Fibroblast of villous mesenchyme (primary cell): ENCODE data around the gene NMRAL1. TPM values are rescaled to one million over a fixed set of nuclear protein-coding genes. Genes with fewer than 3 reads are reported as not detected.

Experiments used
- DNase-seq: peaks from one replicate; pipeline ENCODE4 v3.0.0-alpha.2; 2010; ENCODE audit warnings: low read depth
- H3K4me3 ChIP-seq: 2 replicates; pipeline ENCODE4 v1.5.1; 2011; ENCODE audit warnings: low read depth, mild to moderate bottlenecking, low read length
- total RNA-seq: library from RNA; depleted of rRNA; stranded (reverse); fragments of >200 nt; gene quantifications from 2 replicates; pipeline ENCODE4 v1.2.3, GENCODE V29; 2012
- TF ChIP-seq, protein P1 (sequence below): IDR thresholded peaks from 2 replicates; pipeline ENCODE4 v1.5.1; 2012; ENCODE audit warnings: low read depth, mild to moderate bottlenecking, low read length; ENCODE audit not compliant: insufficient read depth

Gene NMRAL1
- total RNA-seq, 1 donor, result 54.4 TPM

DNA sequence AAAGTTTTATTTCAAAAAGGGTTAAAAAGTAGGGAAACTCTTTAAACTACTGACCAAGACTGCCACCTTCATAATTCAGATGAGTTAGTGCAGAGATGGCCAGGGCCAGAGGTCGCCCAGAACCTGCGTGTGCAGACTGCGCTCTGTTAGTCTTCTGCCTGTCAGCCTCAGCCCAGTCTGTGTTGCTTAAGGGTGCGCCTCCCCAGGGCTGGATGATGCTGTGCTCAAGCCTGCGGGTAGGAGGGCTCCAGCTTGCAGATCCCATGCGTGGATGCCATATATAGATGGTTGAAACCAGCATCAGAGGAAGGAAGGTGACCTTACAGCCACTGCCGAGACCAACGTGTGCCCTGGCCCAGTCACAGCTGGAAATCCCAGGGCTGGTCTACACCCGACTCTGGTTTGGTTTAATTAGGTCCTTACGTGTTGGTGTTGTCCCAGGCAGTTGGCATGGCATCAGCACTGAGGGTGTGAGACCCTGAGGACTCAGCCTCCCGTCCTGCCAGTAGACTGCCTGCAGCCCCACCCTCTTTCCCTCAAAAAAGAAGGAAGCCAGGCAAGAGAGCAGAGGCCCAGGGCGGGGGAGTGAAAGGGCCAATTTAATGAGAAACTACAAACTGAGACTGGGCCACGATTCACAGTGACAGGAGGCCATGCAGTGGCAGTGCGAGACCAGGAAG, 36.5 kb upstream of the NMRAL1 start:
- no peak for DNase-seq
- no peak overlapping the region for H3K4me3 ChIP-seq
- TF ChIP-seq, protein P1, sequence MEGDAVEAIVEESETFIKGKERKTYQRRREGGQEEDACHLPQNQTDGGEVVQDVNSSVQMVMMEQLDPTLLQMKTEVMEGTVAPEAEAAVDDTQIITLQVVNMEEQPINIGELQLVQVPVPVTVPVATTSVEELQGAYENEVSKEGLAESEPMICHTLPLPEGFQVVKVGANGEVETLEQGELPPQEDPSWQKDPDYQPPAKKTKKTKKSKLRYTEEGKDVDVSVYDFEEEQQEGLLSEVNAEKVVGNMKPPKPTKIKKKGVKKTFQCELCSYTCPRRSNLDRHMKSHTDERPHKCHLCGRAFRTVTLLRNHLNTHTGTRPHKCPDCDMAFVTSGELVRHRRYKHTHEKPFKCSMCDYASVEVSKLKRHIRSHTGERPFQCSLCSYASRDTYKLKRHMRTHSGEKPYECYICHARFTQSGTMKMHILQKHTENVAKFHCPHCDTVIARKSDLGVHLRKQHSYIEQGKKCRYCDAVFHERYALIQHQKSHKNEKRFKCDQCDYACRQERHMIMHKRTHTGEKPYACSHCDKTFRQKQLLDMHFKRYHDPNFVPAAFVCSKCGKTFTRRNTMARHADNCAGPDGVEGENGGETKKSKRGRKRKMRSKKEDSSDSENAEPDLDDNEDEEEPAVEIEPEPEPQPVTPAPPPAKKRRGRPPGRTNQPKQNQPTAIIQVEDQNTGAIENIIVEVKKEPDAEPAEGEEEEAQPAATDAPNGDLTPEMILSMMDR, result no peak

DNA sequence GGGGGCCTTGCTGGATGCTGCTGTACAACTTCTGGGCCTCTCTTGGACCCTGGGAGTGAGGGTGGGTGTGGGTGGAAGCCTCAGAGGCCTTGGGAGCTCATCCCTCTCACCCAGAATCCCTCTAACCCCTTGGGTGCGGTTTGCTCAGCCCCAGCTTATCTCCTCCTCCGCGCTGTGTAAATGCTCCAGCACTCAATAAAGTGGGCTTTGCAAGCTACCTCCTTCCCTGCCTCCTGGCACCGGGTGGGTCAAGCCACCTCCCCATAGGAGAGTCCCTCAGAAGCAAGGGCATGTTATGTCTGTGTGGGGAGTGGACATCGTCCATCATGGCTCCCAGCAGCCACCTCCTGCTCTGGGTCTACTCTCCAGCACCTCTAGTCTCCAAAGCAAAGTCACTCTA, 35.7 kb upstream of the NMRAL1 start:
- no peak for DNase-seq
- TF ChIP-seq, protein P1, result no peak
- H3K4me3 ChIP-seq, result no peak overlapping the region

DNA sequence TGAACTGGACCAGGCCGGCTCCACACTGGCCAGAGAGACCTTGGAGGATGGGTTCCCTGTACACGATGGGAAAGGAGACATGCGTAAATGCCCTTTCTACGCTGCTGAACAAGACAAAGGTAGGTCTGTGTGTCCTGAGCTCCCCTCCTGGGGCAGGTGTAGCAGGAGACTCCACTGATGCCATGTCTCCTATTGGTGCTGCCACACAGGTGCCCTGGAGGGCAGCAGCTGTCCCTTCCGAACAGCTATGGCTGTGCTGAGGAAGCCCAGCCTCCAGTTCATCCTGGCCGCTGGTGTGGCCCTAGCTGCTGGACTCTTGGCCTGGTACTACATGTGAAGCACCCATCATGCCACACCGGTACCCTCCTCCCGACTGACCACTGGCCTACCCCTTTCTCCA, 35.0 kb upstream of the NMRAL1 start:
- TF ChIP-seq, protein P1, result no peak
- DNase-seq, result no peak
- no peak overlapping the region for H3K4me3 ChIP-seq

DNA sequence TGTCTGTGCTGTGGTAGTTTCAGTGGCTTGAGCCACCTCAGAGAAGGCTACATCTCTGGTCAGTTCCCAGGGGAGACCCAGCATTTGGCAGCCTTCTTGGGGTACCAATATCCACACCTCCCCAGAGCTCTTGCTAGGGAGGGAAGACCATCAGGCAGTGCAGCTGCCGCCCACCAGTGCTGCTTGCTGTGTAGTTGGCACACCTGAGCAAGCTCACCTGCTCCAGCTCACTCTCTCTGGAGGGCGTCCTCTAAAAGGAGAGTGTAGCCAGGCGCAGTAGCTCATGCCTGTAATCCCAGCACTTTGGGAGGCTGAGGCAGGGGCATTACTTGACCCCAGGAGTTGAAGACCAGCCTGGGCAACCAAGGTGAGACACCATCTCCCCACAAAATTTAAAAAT, 34.4 kb upstream of the NMRAL1 start:
- H3K4me3 ChIP-seq, result no peak overlapping the region
- TF ChIP-seq, protein P1, result no peak
- no peak for DNase-seq

DNA sequence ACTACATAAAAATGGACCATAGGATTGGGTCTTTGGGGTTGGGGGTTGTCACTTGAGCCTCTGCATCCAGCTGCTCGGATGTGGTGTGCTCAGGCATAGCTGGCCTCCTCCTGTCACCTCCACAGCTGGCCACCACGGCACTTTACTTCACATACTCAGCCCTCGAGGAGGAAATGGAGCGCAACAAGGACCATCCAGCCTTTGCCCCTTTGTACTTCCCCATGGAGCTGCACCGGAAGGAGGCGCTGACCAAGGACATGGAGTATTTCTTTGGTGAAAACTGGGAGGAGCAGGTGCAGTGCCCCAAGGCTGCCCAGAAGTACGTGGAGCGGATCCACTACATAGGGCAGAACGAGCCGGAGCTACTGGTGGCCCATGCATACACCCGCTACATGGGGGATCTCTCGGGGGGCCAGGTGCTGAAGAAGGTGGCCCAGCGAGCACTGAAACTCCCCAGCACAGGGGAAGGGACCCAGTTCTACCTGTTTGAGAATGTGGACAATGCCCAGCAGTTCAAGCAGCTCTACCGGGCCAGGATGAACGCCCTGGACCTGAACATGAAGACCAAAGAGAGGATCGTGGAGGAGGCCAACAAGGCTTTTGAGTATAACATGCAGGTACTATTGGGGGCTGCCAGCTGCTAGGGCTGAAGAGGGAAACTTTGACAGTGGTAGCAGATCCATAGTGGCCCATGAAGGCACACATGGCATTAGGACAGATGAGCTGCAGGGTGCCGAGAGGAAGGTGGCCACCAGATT, 33.3 kb upstream of the NMRAL1 start:
- no peak for DNase-seq
- no peak overlapping the region for H3K4me3 ChIP-seq
- TF ChIP-seq, protein P1, result no peak

DNA sequence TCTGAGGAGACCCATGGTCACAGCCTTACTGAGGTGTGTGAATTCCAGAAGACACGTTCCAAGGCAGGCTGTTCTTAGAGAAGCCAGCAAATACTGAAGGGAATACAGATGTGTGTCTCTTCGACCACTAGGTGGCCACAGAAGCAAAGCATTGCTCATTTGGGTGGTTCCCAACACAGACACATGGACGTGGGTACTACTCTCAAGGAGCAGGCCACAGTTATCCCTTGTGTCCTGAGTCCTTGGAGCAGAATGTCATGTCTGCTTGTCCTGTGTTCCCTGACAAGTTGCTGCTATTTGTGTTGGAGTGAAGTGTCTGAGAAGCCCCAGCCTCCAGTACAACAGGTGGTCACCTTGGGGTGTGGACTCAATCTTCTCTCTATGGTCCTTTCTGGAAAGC, 32.0 kb upstream of the NMRAL1 start:
- no peak overlapping the region for H3K4me3 ChIP-seq
- DNase-seq, result peak; percentile 75
- TF ChIP-seq, protein P1, result peak; percentile 83
